HG03097 (cell line): ENCODE results near the gene SPTB.

Experiments
- ATAC-seq: cut with Tn5 transposase; IDR thresholded peaks from one replicate; pipeline ENCODE4 v1.9.1; 2021; ENCODE audit not compliant: unreplicated experiment, low FRiP score

The SPTB gene

DNA sequence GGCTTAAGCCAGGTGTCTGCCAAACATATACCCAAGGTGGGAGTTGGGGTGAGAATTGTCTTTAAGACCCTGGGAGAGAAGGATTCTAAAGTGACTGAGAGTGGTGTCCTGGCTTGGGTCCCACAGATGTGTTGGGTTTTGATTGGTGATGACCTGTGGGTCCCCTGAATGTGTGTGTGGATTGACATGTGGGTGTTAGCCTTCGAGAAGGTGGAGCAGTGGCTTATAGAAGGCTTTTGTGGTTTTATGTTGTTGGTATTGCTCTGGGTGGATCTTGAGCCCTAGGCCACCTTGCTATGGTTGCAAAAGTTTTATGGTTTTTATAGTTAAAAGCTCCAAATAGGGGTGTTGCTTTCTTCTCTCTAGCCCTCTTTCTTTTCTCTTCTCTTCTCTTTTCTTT, 145.8 kb downstream of the SPTB start:
- no peak for ATAC-seq

GRCh38 chr14:64733321-64733720, 146.4 kb downstream of the SPTB start:
- no peak for ATAC-seq

- no peak for ATAC-seq
These were observed 147.1 kb downstream of the SPTB start for GRCh38 chr14:64732536-64733120.

DNA sequence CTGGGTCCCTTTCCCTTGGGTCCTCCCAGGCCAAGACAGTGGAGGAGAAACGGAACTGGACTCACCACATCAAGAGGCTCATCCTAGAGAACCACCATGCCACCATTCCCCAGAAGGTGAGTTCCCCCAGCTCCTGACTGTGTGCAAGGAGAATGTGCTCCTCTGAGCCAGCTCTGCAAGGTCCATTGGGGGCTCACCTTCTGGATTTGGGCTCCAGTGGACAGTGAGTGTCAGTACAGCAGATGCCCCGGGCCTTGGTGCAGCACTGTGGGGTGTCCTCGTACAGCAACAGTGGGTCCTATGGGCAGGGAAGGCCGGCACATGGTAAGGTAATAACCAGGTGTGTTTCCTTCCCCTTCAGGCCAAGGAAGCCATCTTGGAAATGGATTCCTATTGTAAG, 147.6 kb downstream of the SPTB start:
- no peak for ATAC-seq

- ATAC-seq = no peak
These were observed 148.5 kb downstream of the SPTB start for GRCh38 chr14:64731141-64731581.

GRCh38 chr14:64730681-64731080, 149.0 kb downstream of the SPTB start:
- no peak for ATAC-seq

GRCh38 chr14:64730061-64730440, 149.7 kb downstream of the SPTB start:
- no peak for ATAC-seq

DNA sequence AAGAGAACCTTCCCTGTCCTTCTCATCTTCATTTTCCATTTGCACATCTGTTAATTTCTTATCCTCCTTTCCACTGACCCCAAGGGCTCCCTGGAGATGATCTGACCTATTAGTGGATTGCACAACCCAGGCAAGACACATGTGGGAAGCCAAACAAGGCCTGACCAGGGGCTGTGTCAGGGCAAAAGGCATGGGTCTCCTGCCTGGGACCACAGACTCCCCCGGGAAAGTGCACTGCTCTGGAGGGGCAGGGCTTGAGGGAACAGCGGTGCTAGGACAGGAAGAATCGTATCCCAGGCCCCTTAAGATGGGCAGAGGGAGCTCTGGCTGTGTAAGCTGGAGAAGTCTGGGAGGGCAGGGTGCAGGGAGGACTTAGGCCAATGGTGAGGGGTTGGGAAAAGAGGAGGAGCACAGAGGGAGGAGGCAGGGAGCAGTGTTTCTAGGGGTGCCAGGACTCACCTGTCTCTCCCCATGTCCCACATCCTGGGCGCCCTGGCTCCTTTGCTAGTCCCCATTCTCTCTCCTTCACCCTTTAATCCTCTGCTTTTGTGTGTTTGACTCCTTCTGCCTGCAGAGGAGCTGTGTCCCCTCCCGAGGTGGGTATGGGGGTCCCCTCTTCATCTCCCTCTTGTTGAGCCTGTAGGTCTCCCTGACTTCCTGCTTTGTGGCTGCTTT, 150.2 kb downstream of the SPTB start:
- ATAC-seq = no peak

DNA sequence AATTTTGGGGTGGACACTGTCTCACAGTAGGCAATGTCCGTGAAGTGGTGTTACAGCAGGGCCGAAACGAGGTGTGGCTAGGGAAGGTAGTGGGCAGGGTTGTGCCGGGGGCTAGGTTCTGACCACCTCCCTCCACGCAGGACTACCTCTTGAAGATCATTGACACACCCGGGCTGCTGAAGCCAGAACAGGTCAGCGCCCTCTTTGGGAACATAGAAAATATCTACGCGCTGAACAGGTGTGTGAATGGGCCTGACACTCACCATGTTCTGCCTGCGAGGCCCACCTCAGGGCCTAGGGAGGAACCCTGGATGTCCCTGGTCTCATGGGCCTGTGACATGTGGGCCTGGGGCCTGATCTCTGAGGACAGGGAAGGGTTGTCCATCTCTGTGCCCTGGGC, 150.9 kb downstream of the SPTB start:
- no peak for ATAC-seq

DNA sequence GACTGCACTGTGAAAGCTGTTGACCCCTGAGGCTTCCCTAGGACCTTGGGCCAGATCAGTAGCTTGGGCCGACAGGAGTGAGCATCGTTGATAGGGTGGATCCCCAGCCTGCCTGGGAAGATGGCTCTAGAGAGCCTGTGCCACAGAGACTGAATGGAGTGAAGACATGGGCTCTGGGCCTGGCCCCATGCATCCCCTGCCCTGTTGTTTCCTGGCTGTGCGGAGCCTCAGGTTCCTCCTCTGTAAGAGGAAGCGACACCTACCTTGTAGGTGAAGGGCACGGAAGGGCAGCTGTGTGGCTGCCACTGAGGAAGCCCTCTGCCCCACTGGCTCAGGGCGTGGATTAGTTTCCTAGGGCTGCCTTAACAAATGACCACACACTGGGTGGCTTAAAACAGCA, 151.6 kb downstream of the SPTB start:
- no peak for ATAC-seq

GRCh38 chr14:64727551-64728071, 152.1 kb downstream of the SPTB start:
- ATAC-seq = no peak

- no peak for ATAC-seq
These were observed 153.2 kb downstream of the SPTB start for GRCh38 chr14:64726585-64726890.

- ATAC-seq = no peak
These were observed 153.7 kb downstream of the SPTB start for GRCh38 chr14:64725879-64726584.

- ATAC-seq = no peak
These were observed 154.4 kb downstream of the SPTB start for GRCh38 chr14:64725261-64725815.

DNA sequence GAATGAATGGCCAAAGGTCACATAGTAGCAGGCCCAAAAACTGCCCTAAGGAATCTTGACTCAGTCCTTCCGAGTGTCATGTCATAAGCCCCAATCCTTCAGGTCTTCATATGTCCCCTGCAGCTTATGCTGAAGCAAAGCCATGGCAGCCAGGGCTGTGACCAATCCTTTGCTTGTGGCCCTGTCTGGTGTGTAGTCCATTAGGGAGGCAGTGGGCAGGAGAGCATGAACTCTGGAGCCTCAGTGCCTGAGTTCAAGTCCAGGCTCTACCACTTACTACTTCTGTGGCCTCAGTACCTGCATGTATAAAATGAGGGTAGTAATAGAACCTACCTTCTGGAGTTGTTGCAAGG, 155.2 kb downstream of the SPTB start:
- no peak for ATAC-seq

DNA sequence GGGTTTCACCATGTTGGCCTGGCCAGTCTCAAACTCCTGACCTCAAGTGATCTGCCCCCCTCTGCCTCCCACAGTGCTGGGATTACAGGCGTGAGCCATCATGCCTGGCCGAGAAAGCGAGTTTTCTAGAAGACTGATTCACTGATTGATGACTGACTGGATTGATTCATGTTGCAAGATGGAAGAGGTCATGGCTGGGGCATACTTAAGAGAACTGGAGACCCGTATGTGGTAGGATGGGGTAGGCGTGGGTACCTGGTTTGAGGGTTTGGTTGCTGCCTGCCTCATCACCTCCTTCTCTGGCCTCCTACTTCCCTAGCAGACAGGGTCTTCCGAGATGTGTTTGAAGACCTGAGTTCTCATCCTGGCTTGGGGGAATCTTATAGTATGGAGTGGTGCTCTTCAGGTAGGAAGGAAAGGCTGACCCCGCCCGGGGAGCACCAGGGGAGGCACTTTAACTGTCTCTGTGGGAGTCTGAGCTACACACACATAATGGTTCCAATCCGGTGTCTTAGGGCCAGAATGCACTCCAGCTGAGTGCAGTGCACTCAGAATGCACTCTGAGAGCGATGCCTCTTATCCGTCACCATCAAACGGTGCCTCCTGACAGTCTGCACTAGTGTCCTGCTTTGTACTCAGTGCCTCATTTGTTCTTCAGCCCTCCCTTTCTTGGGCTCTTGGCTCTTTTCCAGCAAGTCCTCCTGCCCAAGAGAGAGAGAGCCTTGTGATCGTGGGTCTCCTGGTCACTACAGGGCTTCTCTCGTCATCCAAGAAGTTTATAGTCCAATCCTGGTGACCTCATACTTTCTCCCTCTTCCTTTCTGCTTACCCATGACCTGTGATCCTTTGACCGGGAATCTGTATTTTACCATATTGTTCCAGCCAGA, 155.8 kb downstream of the SPTB start:
- ATAC-seq = no peak

DNA sequence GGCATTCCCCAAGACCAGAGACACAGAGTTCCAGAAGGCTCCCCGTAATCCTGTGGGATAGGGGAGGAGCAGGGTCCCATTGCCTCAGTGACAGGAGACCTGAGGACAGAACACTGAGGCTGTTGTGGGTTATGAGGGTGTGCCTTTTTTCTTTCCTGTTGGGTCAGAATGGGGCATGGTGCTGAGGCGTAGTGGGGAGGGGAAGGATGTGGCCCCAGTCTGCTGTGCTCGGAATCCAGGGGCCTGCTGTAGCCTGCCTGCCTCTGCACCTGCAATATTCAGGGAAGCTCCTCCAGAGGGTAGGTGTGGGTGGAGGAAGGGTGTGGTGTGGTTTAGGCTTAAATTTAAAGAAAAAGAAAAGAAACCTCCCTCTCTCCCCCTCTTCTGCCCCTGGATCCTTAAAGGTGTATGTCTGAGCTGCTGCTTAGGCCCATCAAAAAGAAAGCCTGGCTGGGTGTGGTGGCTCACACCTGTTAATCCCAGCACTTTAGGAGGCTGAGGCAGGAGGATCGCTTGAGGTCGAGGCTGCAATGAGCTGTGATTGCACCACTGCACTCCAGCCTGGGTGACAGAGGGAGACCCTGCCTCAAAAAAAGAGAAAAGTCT, 156.8 kb downstream of the SPTB start:
- no peak for ATAC-seq

DNA sequence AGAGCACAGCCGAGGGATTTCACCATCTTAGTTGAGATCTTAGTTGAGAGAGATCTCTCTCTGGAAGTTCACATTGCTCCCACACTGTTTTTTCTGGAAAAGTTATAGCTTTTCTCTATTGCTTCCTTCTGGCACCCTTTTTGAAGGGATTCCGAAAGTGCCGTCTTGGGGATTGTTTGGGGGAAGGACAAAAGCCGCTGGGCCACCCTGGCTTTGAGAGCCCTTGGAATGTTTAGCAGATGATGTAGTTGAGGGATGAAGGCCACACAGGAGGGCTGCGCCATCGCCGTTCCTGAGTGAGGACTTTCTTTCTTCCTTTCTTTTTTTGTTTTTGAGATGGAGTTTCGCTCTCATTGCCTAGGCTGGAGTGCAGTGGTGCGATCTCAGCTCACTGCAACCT, 157.8 kb downstream of the SPTB start:
- ATAC-seq = no peak

DNA sequence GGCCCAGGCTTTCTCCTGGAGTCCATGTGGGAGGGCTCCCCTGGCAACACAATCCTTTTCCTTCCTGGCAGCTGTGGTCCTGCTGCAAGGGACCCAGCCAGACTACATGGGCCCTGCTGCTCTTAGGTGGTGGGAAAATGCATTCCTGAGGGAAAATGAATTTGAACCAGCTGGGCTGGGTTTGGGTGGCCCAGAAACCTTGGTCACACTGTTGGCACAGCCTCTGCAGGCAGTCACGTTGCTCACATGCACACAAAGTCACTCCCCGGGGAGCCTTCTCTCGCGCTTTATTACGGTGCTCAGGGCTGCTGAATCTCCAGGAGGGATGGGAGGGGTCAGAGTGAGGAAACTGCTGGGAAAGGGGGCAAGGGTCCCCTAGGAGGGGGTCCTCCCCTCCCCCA, 158.3 kb downstream of the SPTB start:
- ATAC-seq = no peak

GRCh38 chr14:64720131-64720576, 159.6 kb downstream of the SPTB start:
- no peak for ATAC-seq
